GM19240 (cell line): Measurements from ENCODE around the gene GPATCH4.
"Not testable (repeated sequence)": the region's sequence is repeated elsewhere in the genome, so short reads cannot be mapped to it uniquely, and the experiment has no call there.

Experiments
- DNase-seq: peaks from one replicate; pipeline ENCODE4 v3.0.0; 2011; ENCODE audit warnings: low spot score; ENCODE audit not compliant: insufficient read length

Gene GPATCH4

GRCh38 chr1:156578055-156578454 is 23.2 kb downstream of the GPATCH4 start:
- no peak for DNase-seq

- DNase-seq: no peak
These were observed 23.7 kb downstream of the GPATCH4 start for GRCh38 chr1:156577550-156577949.

- no peak for DNase-seq
These were observed 27.1 kb downstream of the GPATCH4 start for GRCh38 chr1:156574039-156574633.

- no peak for DNase-seq
These were observed 28.6 kb downstream of the GPATCH4 start for GRCh38 chr1:156572663-156573018.

GRCh38 chr1:156571919-156572662 is 29.2 kb downstream of the GPATCH4 start, which contains the start of gene IQGAP3:
Gene IQGAP3 (minus strand): TSS chr1:156572565. CDS start chr1:156572529, 36 bp downstream.
- peak; percentile 95 for DNase-seq

GRCh38 chr1:156571261-156571852 is 29.9 kb downstream of the GPATCH4 start:
- no peak for DNase-seq

- DNase-seq: no peak
These were observed 34.8 kb downstream of the GPATCH4 start for GRCh38 chr1:156566436-156566835.

GRCh38 chr1:156565519-156565918 is 35.8 kb downstream of the GPATCH4 start:
- no peak for DNase-seq

- DNase-seq: no peak
These were observed 40.6 kb downstream of the GPATCH4 start for GRCh38 chr1:156560585-156561163.

- no peak for DNase-seq
These were observed 41.4 kb downstream of the GPATCH4 start for GRCh38 chr1:156559797-156560385.

GRCh38 chr1:156559086-156559796 is 42.0 kb downstream of the GPATCH4 start:
- no peak for DNase-seq

GRCh38 chr1:156556354-156556753 is 44.9 kb downstream of the GPATCH4 start:
- no peak for DNase-seq

GRCh38 chr1:156555715-156556114 is 45.6 kb downstream of the GPATCH4 start:
- DNase-seq: no peak

- DNase-seq: no peak
These were observed 46.3 kb downstream of the GPATCH4 start for GRCh38 chr1:156554971-156555370.

GRCh38 chr1:156553860-156554485 is 47.3 kb downstream of the GPATCH4 start:
- DNase-seq: no peak

- not testable (repeated sequence) for DNase-seq
These were observed 48.3 kb downstream of the GPATCH4 start for GRCh38 chr1:156552937-156553336.

- no peak for DNase-seq
These were observed 48.8 kb downstream of the GPATCH4 start for GRCh38 chr1:156552518-156552917.

GRCh38 chr1:156551869-156552268 is 49.4 kb downstream of the GPATCH4 start:
- no peak for DNase-seq

GRCh38 chr1:156551066-156551643 is 50.1 kb downstream of the GPATCH4 start:
- DNase-seq: no peak

GRCh38 chr1:156550346-156550745 is 50.9 kb downstream of the GPATCH4 start:
- no peak for DNase-seq
